Measurements from ENCODE around the gene SDS.

DNA sequence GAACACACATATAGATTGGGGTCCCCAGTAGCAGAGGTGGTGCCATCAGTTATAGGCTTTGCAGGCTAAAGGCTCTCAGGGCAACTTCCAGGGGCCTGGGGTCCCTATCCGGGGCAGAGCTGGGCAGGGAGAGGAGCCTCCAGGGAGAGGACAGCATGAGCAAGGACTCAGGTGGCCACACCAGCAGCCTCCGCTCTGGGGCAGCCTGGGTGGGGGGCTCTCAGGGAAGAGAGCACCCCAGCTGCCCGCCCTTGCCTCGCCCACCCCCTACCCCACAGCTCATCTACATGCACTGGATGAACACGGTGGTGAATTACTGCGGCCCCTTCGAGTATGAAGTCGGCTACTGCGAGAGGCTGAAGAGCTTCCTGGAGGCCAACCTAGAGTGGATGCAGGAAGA is 31.3 kb downstream of the SDS start:
- no peak for TF ChIP-seq TOX (CRISPR knock-in tag; IDR thresholded peaks at IDR 0.05; ENCODE audit: borderline replicate concordance)
- TF ChIP-seq, protein P1, sequence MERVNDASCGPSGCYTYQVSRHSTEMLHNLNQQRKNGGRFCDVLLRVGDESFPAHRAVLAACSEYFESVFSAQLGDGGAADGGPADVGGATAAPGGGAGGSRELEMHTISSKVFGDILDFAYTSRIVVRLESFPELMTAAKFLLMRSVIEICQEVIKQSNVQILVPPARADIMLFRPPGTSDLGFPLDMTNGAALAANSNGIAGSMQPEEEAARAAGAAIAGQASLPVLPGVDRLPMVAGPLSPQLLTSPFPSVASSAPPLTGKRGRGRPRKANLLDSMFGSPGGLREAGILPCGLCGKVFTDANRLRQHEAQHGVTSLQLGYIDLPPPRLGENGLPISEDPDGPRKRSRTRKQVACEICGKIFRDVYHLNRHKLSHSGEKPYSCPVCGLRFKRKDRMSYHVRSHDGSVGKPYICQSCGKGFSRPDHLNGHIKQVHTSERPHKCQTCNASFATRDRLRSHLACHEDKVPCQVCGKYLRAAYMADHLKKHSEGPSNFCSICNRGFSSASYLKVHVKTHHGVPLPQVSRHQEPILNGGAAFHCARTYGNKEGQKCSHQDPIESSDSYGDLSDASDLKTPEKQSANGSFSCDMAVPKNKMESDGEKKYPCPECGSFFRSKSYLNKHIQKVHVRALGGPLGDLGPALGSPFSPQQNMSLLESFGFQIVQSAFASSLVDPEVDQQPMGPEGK (CRISPR knock-in tag; IDR thresholded peaks at IDR 0.05; ENCODE audit: borderline replicate concordance) = no peak
- TF ChIP-seq ZFP3 (CRISPR knock-in tag; IDR thresholded peaks at IDR 0.05) = no peak
- TF ChIP-seq PPARA (CRISPR knock-in tag; IDR thresholded peaks at IDR 0.05; ENCODE audit: borderline replicate concordance) = no peak
- no peak for TF ChIP-seq ZFP30 (CRISPR knock-in tag; IDR thresholded peaks at IDR 0.05)
